Keratinocyte (primary cell): ENCODE results near the gene SSTR1.

Source experiments
- EZH2 ChIP-seq: IDR thresholded peaks from one replicate; pipeline ENCODE4 v1.6.1; 2012; ENCODE audit warnings: inconsistent platforms, mild to moderate bottlenecking, low read length, moderate library complexity
- TF ChIP-seq, protein P1 (sequence below), 3 experiments: IDR thresholded peaks in 1 of 3; conservative IDR thresholded peaks in 1 of 3; optimal IDR thresholded peaks in 1 of 3; 2 replicates in 2 of 3; 3 replicates in 1 of 3; pipeline versions ENCODE3 to v1.5.1; 2011; ENCODE audit warnings: low read length in 3 of 3, mild to moderate bottlenecking in 3 of 3, moderate library complexity in 2 of 3, control low read depth in 1 of 3, inconsistent platforms in 1 of 3; ENCODE audit not compliant: insufficient read depth in 2 of 3; ENCODE audit errors: extremely low read depth in 1 of 3

DNA sequence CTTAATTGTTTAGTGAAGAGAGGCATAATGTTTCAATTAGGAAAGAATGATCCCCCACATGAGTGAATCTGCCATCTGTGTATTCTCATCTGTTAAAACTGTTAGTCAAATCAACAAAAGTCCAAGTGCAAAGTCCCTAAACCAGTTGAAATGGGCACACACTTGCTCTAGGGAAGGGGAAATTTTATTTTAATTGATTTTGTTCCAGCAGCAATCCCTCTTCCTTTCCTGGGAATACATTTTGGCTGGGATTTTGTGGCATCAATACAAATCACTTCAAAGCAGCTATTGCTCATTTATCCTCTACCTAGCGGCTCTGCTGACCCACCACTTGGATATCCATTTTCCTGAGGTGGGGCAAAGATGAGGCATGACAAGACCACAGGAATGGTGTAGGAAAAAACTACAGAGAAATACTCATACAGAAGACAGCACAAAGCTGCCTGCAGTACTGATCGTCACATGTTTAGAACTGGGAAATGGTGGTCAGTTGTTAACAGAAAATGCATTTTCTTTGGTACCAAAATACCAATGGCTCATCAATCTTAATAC, 9.8 kb upstream of the SSTR1 start:
- TF ChIP-seq, protein P1, sequence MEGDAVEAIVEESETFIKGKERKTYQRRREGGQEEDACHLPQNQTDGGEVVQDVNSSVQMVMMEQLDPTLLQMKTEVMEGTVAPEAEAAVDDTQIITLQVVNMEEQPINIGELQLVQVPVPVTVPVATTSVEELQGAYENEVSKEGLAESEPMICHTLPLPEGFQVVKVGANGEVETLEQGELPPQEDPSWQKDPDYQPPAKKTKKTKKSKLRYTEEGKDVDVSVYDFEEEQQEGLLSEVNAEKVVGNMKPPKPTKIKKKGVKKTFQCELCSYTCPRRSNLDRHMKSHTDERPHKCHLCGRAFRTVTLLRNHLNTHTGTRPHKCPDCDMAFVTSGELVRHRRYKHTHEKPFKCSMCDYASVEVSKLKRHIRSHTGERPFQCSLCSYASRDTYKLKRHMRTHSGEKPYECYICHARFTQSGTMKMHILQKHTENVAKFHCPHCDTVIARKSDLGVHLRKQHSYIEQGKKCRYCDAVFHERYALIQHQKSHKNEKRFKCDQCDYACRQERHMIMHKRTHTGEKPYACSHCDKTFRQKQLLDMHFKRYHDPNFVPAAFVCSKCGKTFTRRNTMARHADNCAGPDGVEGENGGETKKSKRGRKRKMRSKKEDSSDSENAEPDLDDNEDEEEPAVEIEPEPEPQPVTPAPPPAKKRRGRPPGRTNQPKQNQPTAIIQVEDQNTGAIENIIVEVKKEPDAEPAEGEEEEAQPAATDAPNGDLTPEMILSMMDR (optimal IDR thresholded peaks at IDR 0.05 in 1 of 3, IDR thresholded peaks at IDR 0.05 in 1 of 3, conservative IDR thresholded peaks at IDR 0.05 in 1 of 3; ENCODE audit: extremely low read depth in 1 of 3, insufficient read depth in 2 of 3, low read length in 3 of 3) = no peak
- TF ChIP-seq EZH2 = no peak
